ENCODE measurements around the gene MAFG. TPM values are rescaled to one million over a fixed set of nuclear protein-coding genes. Genes with fewer than 3 reads are reported as not detected.
A peak's percentile ranks its signal among the peaks of the same experiment; 100 is the strongest.

MAFG gene
- total and polyA plus RNA-seq, 2 of the 13 experiments (the other 11 are each of a cell fraction or from before 2014, with no cell fraction given) = 14.5 to 20.0 TPM

GRCh38 chr17:81871387-81872230, 55.9 kb downstream of the MAFG start (continued):
- TF ChIP-seq DNMT3B (CRISPR knock-in tag; conservative IDR thresholded peaks at IDR 0.05) = peak; percentile 73; the same call in 1 of the 2 replicates
- peak; percentile 100 for TF ChIP-seq KDM5B (CRISPR knock-in tag; IDR thresholded peaks at IDR 0.05; ENCODE audit: borderline replicate concordance)
- peak; percentile 86; the same call in 1 of the 2 replicates for TF ChIP-seq STAT6 (CRISPR knock-in tag; IDR thresholded peaks at IDR 0.05; ENCODE audit: borderline replicate concordance)
- TF ChIP-seq NR2F6 (IDR thresholded peaks at IDR 0.05) = no peak
- peak; percentile 78; the same call in 1 of the 2 replicates for TF ChIP-seq NR2F6 (CRISPR knock-in tag; IDR thresholded peaks at IDR 0.05)
- TF ChIP-seq ZNF687 (CRISPR knock-in tag; IDR thresholded peaks at IDR 0.05) = peak; percentile 96
- TF ChIP-seq ZNF549 (CRISPR knock-in tag; IDR thresholded peaks at IDR 0.05) = 0 out of 2 replicates have a peak, but pooled peaks have one; percentile 76
- peak; percentile 76 for TF ChIP-seq UBTF (CRISPR knock-in tag; IDR thresholded peaks at IDR 0.05)
- TF ChIP-seq ZNF329 (CRISPR knock-in tag; IDR thresholded peaks at IDR 0.05; ENCODE audit: low read depth) = peak; percentile 87
- peak; percentile 64; the same call in 1 of the 2 replicates for TF ChIP-seq ZNF17 (CRISPR knock-in tag; IDR thresholded peaks at IDR 0.05)
- TF ChIP-seq ZNF367 (CRISPR knock-in tag; IDR thresholded peaks at IDR 0.05; ENCODE audit: borderline replicate concordance) = no peak; the same call in 1 of the 2 replicates
- peak; percentile 47 for TF ChIP-seq JARID2 (CRISPR knock-in tag; IDR thresholded peaks at IDR 0.05; ENCODE audit: insufficient replicate concordance)
- peak; percentile 98 for TF ChIP-seq IRF9 (CRISPR knock-in tag; IDR thresholded peaks at IDR 0.05; ENCODE audit: borderline replicate concordance)
- TF ChIP-seq SRSF9 (IDR thresholded peaks at IDR 0.05; ENCODE audit: borderline replicate concordance, insufficient read depth, low read depth, low read length, poor library complexity, severe bottlenecking) = no peak
- no peak for TF ChIP-seq ONECUT2 (CRISPR knock-in tag; IDR thresholded peaks at IDR 0.05)
- TF ChIP-seq ZBTB25 (CRISPR knock-in tag; IDR thresholded peaks at IDR 0.05) = no peak; the same call in 1 of the 2 replicates

All from HepG2 (cell line).